HepG2 (cell line): ENCODE measurements around the gene GON4L. TPM values are rescaled to one million over a fixed set of nuclear protein-coding genes. Genes with fewer than 3 reads are reported as not detected.

Experiments
- CREM ChIP-seq, 2 experiments: sonication (generic) in 1 of 2; formaldehyde crosslinking in 1 of 2; IDR thresholded peaks; 2 replicates each; pipeline versions ENCODE4 v1.4.0 to v1.6.1; 2016 to 2020; ENCODE audit warnings: antibody characterized with exemption in 1 of 2, mild to moderate bottlenecking in 1 of 2, missing genetic modification reagents in 1 of 2
- ELF1 ChIP-seq: sonication (generic); formaldehyde crosslinking; IDR thresholded peaks from 2 replicates; pipeline ENCODE4 v1.4.0; 2020; ENCODE audit warnings: missing genetic modification reagents
- HNRNPL ChIP-seq: fragments of 200-400 bp; formaldehyde crosslinking; IDR thresholded peaks from 2 replicates; pipeline ENCODE4 v1.6.1; 2017; ENCODE audit warnings: mild to moderate bottlenecking, low read depth, low read length
- KDM2A ChIP-seq: sonication (generic); formaldehyde crosslinking; IDR thresholded peaks from 2 replicates; pipeline ENCODE4 v1.4.0; 2020; ENCODE audit warnings: low read depth, missing genetic modification reagents, borderline replicate concordance
- KLF6 ChIP-seq: IDR thresholded peaks from 2 replicates; pipeline ENCODE4 v1.8.0; 2016; ENCODE audit warnings: missing biosample characterization, missing genetic modification reagents
- KMT2B ChIP-seq: IDR thresholded peaks from 2 replicates; pipeline ENCODE4 v1.6.1; 2016; ENCODE audit warnings: missing genetic modification reagents, missing compliant biosample characterization
- MED1 ChIP-seq: sonication (generic); formaldehyde crosslinking; IDR thresholded peaks from 2 replicates; pipeline ENCODE4 v1.4.0; 2020; ENCODE audit warnings: missing genetic modification reagents
- MXI1 ChIP-seq: IDR thresholded peaks from 3 replicates; pipeline ENCODE4 v1.6.1; 2012; ENCODE audit warnings: low read depth, low read length, inconsistent platforms, borderline replicate concordance
- RELA ChIP-seq: sonication (generic); formaldehyde crosslinking; IDR thresholded peaks from 2 replicates; pipeline ENCODE4 v1.4.0; 2020; ENCODE audit warnings: missing genetic modification reagents
- SRF ChIP-seq: IDR thresholded peaks from 2 replicates; pipeline ENCODE4 v1.6.1; 2011; ENCODE audit warnings: mild to moderate bottlenecking, low read depth, low read length, moderate library complexity
- ZFP41 ChIP-seq: sonication (generic); formaldehyde crosslinking; IDR thresholded peaks from 2 replicates; pipeline ENCODE4 v1.4.0; 2020; ENCODE audit warnings: mild to moderate bottlenecking, missing genetic modification reagents, borderline replicate concordance
- ZMYM2 ChIP-seq: sonication (generic); formaldehyde crosslinking; IDR thresholded peaks from 2 replicates; pipeline ENCODE4 v1.8.0; 2022; ENCODE audit warnings: mild to moderate bottlenecking, missing genetic modification reagents
- ZMYM4 ChIP-seq: sonication (generic); formaldehyde crosslinking; IDR thresholded peaks from 2 replicates; pipeline ENCODE4 v1.8.1; 2023; ENCODE audit warnings: mild to moderate bottlenecking, missing genetic modification reagents
- ZNF296 ChIP-seq: sonication (generic); formaldehyde crosslinking; conservative IDR thresholded peaks from 2 replicates; pipeline ENCODE4 v1.5.0; 2020; ENCODE audit warnings: mild to moderate bottlenecking, missing genetic modification reagents
- ZNF3 ChIP-seq: IDR thresholded peaks from 2 replicates; pipeline ENCODE4 v1.7.0; 2017; ENCODE audit warnings: inconsistent platforms
- ZNF619 ChIP-seq: sonication (generic); formaldehyde crosslinking; IDR thresholded peaks from 2 replicates; pipeline ENCODE4 v1.4.0; 2020; ENCODE audit warnings: mild to moderate bottlenecking, missing genetic modification reagents
- ZNF670 ChIP-seq: sonication (generic); formaldehyde crosslinking; IDR thresholded peaks from 2 replicates; pipeline ENCODE4 v1.8.0; 2022; ENCODE audit warnings: mild to moderate bottlenecking, missing genetic modification reagents, borderline replicate concordance
- ZNF788 ChIP-seq: sonication (generic); formaldehyde crosslinking; IDR thresholded peaks from 2 replicates; pipeline ENCODE4 v1.5.0; 2020; ENCODE audit warnings: mild to moderate bottlenecking, missing genetic modification reagents, borderline replicate concordance
- ZNF792 ChIP-seq: IDR thresholded peaks from 2 replicates; pipeline ENCODE4 v1.6.1; 2016
- ZNF883 ChIP-seq: sonication (generic); formaldehyde crosslinking; IDR thresholded peaks from 2 replicates; pipeline ENCODE4 v1.5.1; 2020; ENCODE audit warnings: mild to moderate bottlenecking, missing genetic modification reagents; ENCODE audit errors: not compliant biosample characterization
- ZNF891 ChIP-seq: sonication (generic); formaldehyde crosslinking; IDR thresholded peaks from 2 replicates; pipeline ENCODE4 v1.5.0; 2020; ENCODE audit warnings: mild to moderate bottlenecking, missing genetic modification reagents
- ZZZ3 ChIP-seq: sonication (generic); formaldehyde crosslinking; IDR thresholded peaks from 2 replicates; pipeline ENCODE4 v1.4.0; 2020; ENCODE audit warnings: missing genetic modification reagents, mild to moderate bottlenecking, borderline replicate concordance
- polyA plus RNA-seq, 8 experiments: library from polyadenylated mRNA; depleted of rRNA in 3 of 8; stranded (reverse) in 7 of 8; unstranded in 1 of 8; fragments of >200 nt; fragmentation: Illumina TruSeq in 4 of 8; extraction: Trizol in 4 of 8; gene quantifications; 2 replicates each; pipeline versions ENCODE4 v1.2.1 to v1.2.3, GENCODE V29; 2011 to 2016; ENCODE audit warnings: low read depth in 4 of 8, missing spikeins in 1 of 8, mixed read lengths in 1 of 8; ENCODE audit not compliant: insufficient read depth in 1 of 8
- total RNA-seq, 5 experiments: library from RNA; depleted of rRNA; stranded (reverse); fragments of >200 nt; fragmentation: Illumina TruSeq; extraction: Trizol; gene quantifications; 2 replicates each; pipeline ENCODE4 v1.2.3, GENCODE V29; 2016; ENCODE audit warnings: low read depth in 1 of 5
- TF ChIP-seq, protein P1 (sequence below): sonication (generic); formaldehyde crosslinking; IDR thresholded peaks from 2 replicates; pipeline ENCODE4 v1.5.1; 2020; ENCODE audit warnings: mild to moderate bottlenecking, moderate library complexity, missing genetic modification reagents
- TF ChIP-seq, protein P2 (sequence below): sonication (generic); formaldehyde crosslinking; IDR thresholded peaks from 2 replicates; pipeline ENCODE4 v1.4.0; 2020; ENCODE audit warnings: mild to moderate bottlenecking, missing genetic modification reagents, borderline replicate concordance

Gene GON4L
- total and polyA plus RNA-seq, 2 of the 13 experiments (the other 11 are each of a cell fraction or from before 2014, with no cell fraction given): 14.6 to 19.6 TPM

DNA sequence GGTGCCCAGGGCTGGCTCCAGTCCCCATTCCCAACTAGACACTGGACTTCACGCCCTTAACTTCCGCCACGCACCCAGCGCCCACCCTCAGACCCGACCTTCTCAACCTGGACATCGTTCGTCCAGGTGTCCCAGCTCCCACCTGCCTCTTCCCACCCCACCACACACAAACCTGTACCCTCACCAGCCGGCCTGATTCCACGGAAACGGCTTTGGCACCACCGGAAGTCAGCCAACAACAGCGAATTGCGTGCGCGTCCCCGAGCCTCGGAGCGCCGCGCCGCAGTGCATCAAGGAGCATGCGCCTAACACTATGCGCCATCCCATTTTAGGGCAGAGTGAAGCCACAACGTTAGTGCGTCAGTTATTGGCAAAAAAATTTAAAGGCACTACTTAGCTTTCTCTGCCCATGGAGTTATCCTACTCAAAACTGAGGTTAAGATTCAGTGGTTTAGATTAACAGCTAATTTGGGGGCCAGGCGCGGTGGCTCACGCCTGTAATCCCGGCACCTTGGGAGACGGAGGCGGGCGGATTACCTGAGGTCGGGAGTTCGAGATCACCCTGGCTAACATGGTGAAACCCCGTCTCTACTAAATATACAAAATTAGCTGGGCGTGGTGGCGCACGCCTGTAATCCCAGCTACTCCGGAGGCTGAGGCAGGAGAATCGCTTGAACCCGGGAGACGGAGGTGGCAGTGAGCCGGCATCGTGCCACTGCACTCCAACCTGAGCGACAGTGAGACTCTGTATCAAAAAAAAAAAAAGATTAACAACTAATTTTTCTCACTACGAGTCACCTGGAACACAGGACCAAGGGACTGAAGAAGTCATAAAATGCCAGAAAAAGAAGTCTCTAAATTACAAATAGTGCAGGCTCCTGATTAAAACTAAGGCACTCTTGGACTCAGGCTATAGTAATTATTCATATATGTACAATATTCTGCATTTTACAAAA is at the start of gene GON4L (continued):
- TF ChIP-seq, protein P1, sequence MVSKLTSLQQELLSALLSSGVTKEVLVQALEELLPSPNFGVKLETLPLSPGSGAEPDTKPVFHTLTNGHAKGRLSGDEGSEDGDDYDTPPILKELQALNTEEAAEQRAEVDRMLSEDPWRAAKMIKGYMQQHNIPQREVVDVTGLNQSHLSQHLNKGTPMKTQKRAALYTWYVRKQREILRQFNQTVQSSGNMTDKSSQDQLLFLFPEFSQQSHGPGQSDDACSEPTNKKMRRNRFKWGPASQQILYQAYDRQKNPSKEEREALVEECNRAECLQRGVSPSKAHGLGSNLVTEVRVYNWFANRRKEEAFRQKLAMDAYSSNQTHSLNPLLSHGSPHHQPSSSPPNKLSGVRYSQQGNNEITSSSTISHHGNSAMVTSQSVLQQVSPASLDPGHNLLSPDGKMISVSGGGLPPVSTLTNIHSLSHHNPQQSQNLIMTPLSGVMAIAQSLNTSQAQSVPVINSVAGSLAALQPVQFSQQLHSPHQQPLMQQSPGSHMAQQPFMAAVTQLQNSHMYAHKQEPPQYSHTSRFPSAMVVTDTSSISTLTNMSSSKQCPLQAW (CRISPR knock-in tag): peak; percentile 88
- TF ChIP-seq MED1 (CRISPR knock-in tag) (peak; percentile 58), ZMYM4 (CRISPR knock-in tag) (peak; percentile 71), ZNF891 (peak; percentile 80; the same call in 1 of the 2 replicates), KLF6 (CRISPR knock-in tag) (0 out of 2 replicates have a peak, but pooled peaks have one; percentile 53), ZNF619 (CRISPR knock-in tag) (peak; percentile 86; the same call in 1 of the 2 replicates), ZNF3 (CRISPR knock-in tag) (no peak), CREM (IDR thresholded peaks at IDR 0.05) (peak; percentile 94), CREM (CRISPR knock-in tag; IDR thresholded peaks at IDR 0.05) (no peak), ZNF792 (CRISPR knock-in tag) (peak; percentile 69; the same call in 1 of the 2 replicates), ZNF670 (peak; percentile 47; the same call in 1 of the 2 replicates), MXI1 (peak; percentile 91; the same call in 1 of the 3 replicates), KMT2B (peak; percentile 91), ZNF883 (peak; percentile 36), ZMYM2 (0 out of 2 replicates have a peak, but pooled peaks have one; percentile 22), ZZZ3 (peak; percentile 55; the same call in 1 of the 2 replicates), SRF (peak; percentile 71; the same call in 1 of the 2 replicates), HNRNPL (peak; percentile 78), RELA (CRISPR knock-in tag) (0 out of 2 replicates have a peak, but pooled peaks have one; percentile 19), KDM2A (CRISPR knock-in tag) (peak; percentile 81), ZNF788 (CRISPR knock-in tag) (peak; percentile 69; the same call in 1 of the 2 replicates), ZFP41 (CRISPR knock-in tag) (no peak), ELF1 (peak; percentile 90), ZNF296 (CRISPR knock-in tag) (no peak)
- TF ChIP-seq, protein P2, sequence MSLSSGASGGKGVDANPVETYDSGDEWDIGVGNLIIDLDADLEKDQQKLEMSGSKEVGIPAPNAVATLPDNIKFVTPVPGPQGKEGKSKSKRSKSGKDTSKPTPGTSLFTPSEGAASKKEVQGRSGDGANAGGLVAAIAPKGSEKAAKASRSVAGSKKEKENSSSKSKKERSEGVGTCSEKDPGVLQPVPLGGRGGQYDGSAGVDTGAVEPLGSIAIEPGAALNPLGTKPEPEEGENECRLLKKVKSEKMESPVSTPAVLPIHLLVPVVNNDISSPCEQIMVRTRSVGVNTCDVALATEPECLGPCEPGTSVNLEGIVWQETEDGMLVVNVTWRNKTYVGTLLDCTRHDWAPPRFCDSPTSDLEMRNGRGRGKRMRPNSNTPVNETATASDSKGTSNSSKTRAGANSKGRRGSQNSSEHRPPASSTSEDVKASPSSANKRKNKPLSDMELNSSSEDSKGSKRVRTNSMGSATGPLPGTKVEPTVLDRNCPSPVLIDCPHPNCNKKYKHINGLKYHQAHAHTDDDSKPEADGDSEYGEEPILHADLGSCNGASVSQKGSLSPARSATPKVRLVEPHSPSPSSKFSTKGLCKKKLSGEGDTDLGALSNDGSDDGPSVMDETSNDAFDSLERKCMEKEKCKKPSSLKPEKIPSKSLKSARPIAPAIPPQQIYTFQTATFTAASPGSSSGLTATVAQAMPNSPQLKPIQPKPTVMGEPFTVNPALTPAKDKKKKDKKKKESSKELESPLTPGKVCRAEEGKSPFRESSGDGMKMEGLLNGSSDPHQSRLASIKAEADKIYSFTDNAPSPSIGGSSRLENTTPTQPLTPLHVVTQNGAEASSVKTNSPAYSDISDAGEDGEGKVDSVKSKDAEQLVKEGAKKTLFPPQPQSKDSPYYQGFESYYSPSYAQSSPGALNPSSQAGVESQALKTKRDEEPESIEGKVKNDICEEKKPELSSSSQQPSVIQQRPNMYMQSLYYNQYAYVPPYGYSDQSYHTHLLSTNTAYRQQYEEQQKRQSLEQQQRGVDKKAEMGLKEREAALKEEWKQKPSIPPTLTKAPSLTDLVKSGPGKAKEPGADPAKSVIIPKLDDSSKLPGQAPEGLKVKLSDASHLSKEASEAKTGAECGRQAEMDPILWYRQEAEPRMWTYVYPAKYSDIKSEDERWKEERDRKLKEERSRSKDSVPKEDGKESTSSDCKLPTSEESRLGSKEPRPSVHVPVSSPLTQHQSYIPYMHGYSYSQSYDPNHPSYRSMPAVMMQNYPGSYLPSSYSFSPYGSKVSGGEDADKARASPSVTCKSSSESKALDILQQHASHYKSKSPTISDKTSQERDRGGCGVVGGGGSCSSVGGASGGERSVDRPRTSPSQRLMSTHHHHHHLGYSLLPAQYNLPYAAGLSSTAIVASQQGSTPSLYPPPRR (CRISPR knock-in tag): no peak
